Liver (tissue), 3 donors: Measurements from ENCODE around the gene CCDC134.

Experiments used
- JUND ChIP-seq, 2 donors: IDR thresholded peaks; 2 replicates each; pipeline ENCODE4 v1.6.1; 2016; ENCODE audit warnings: antibody characterized with exemption in 2 of 2
- ZBTB33 ChIP-seq: IDR thresholded peaks from 2 replicates; pipeline ENCODE4 v1.6.1; 2016; ENCODE audit warnings: antibody characterized with exemption
- TF ChIP-seq, protein P1 (sequence below): fragments of 150-350 bp; IDR thresholded peaks from 2 replicates; pipeline ENCODE4 v1.5.1; 2017; ENCODE audit warnings: improper control_type of control experiment, low read depth, low read length; ENCODE audit not compliant: missing input control
- donor health status: healthy.
- donor health status: healthy.

- TF ChIP-seq, protein P1, sequence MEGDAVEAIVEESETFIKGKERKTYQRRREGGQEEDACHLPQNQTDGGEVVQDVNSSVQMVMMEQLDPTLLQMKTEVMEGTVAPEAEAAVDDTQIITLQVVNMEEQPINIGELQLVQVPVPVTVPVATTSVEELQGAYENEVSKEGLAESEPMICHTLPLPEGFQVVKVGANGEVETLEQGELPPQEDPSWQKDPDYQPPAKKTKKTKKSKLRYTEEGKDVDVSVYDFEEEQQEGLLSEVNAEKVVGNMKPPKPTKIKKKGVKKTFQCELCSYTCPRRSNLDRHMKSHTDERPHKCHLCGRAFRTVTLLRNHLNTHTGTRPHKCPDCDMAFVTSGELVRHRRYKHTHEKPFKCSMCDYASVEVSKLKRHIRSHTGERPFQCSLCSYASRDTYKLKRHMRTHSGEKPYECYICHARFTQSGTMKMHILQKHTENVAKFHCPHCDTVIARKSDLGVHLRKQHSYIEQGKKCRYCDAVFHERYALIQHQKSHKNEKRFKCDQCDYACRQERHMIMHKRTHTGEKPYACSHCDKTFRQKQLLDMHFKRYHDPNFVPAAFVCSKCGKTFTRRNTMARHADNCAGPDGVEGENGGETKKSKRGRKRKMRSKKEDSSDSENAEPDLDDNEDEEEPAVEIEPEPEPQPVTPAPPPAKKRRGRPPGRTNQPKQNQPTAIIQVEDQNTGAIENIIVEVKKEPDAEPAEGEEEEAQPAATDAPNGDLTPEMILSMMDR = no peak
- TF ChIP-seq ZBTB33 (no peak), JUND (IDR thresholded peaks at IDR 0.05) (no peak)
These were observed 12.5 kb downstream of the CCDC134 start for GRCh38 chr22:41812805-41813545.
